IPS DF 4.7 (cell line): Measurements from ENCODE around the gene PEX5L.

ENCODE experiments used
- DNase-seq: peaks from one replicate; pipeline ENCODE4 v3.0.0-alpha.2; 2013; ENCODE audit warnings: low spot score; ENCODE audit errors: extremely low read depth

The PEX5L gene

DNA sequence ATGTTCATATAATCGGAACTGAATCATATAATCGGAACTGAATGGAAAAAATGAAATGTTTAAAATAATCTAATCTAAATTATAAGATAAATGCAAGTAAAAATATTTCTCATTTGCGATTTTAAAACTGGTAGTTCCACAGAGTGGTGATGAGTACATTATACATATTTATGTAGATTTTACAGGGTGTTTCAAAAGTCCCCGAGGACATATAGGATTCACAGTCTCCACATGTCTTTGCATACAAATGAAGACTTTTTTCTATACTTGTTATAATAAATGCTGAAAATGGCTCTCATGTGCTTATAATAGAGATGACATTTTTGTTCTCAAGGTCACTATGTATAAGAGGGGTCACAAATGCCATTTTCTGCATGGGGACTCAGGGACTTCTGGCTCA lies 139.5 kb downstream of the PEX5L start:
- DNase-seq, result no peak

- no peak for DNase-seq
Observed at GRCh38 chr3:179896507-179896906, 140.2 kb downstream of the PEX5L start.

GRCh38 chr3:179895330-179895729 lies 141.4 kb downstream of the PEX5L start:
- no peak for DNase-seq

DNA sequence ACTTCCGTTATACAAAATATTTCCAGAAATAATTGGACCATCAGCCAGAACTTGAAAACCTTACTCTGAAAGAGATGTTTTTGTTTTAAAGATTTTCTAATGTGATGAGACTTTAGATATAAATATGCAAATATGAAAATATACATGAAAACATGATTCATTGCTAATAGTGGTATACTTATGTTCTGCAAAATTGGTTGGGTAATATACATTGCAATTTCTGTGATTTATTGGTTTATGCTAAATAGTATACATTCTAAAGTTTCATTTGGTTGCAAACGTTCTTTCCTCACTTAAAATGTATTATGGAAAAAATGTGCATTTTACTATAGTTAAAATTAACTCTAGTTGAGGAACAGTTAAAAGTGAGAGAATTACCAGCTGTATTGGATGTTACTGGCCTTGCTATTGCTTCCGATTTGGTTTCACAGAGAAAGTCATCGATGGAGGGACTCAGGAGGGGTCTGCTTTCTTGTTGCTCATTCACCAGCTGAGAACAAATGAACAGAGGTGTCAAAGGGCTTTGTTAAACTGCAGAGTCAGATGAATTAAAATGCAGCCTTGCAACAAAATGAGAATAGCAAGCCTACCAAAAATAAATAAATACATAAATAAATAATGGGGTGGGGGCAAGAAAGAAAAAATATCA lies 149.3 kb downstream of the PEX5L start:
- DNase-seq, result no peak

GRCh38 chr3:179885950-179886349 lies 150.8 kb downstream of the PEX5L start:
- DNase-seq, result no peak

DNA sequence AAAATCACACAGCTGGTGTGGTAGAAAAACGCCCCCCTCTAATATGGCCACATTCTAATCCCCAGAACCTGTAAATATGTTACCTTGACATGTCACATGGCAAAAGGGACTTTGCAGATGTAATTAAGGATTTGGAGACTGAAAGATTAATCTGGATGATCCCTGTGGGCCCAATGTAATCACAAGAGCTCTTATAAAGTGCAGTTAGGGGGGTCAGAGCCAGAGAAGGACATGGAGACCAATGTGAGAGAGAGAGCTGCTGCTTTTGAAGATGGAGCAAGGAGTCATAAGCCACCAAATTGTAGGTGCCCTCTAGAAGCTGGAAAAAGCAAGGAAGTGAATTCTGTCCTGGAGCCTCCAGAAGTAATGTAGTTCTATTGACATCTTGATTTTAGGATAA lies 152.6 kb downstream of the PEX5L start:
- DNase-seq, result no peak

GRCh38 chr3:179882292-179882691 lies 154.4 kb downstream of the PEX5L start:
- no peak for DNase-seq

DNA sequence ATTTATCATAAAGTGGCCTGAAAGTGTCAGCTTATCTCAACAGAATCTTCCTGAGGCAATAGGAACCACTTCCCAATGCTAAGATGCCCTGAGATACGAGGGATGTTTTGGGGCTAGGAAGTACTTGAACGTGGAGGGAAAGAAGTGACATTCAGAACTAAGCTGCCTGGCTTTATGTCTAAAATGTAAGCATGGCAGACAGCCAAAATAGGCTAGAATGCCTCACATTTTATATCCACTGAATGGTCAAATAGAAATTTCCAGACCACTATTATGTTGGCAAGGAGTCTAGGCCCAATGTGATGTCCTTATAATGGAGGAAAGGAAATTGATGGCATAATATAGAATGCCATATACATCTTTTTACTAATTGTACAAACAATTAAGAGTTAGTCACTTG lies 154.9 kb downstream of the PEX5L start:
- no peak for DNase-seq

- no peak for DNase-seq
Observed at GRCh38 chr3:179880868-179881267, 155.9 kb downstream of the PEX5L start.

GRCh38 chr3:179876440-179876839 lies 160.3 kb downstream of the PEX5L start:
- no peak for DNase-seq

DNA sequence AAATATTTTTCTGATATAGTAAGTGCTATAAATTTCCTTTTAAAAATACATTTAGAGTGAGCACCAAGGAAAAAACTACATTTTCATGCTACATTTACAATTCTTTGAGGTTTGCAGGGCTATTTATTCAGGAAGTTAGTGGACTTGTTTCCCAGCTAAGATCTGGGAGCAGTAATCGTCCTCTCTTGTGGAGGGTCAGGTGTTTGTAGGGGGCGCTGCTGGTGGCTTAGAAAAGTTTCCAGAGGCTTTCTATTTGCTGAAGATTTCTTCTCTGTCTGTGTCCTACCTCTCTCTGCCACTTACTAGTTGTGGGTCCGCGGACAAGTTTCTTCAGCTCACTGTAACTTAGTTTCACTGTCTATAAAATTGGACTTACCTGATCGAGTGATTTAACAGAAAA lies 163.9 kb downstream of the PEX5L start:
- DNase-seq, result no peak

- DNase-seq, result no peak
Observed at GRCh38 chr3:179871782-179872181, 165.0 kb downstream of the PEX5L start.

- no peak for DNase-seq
Observed at GRCh38 chr3:179868715-179869114, 168.0 kb downstream of the PEX5L start.

- no peak for DNase-seq
Observed at GRCh38 chr3:179867961-179868360, 168.8 kb downstream of the PEX5L start.

- DNase-seq, result no peak
Observed at GRCh38 chr3:179865861-179866505, 170.8 kb downstream of the PEX5L start.

DNA sequence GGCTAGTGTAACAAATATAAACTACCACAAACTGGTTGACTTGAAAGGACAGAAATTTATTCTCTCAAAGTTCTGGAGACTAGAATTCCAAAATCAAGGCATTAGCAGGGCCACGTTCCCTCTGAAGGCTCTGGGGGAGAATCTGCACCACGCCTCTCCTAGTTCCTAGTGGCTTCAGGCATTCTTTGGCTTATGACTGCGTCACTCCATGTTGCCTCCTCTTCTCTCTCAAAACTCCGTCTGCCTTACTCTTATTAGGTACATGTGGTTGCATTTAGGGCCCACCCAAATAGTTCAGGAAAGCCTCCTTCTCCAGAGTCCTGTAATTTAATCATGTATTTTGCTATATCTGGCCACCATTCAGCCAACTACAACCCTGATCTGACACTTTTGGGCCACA lies 174.8 kb downstream of the PEX5L start:
- no peak for DNase-seq

- DNase-seq, result no peak
Observed at GRCh38 chr3:179861292-179861691, 175.4 kb downstream of the PEX5L start.

DNA sequence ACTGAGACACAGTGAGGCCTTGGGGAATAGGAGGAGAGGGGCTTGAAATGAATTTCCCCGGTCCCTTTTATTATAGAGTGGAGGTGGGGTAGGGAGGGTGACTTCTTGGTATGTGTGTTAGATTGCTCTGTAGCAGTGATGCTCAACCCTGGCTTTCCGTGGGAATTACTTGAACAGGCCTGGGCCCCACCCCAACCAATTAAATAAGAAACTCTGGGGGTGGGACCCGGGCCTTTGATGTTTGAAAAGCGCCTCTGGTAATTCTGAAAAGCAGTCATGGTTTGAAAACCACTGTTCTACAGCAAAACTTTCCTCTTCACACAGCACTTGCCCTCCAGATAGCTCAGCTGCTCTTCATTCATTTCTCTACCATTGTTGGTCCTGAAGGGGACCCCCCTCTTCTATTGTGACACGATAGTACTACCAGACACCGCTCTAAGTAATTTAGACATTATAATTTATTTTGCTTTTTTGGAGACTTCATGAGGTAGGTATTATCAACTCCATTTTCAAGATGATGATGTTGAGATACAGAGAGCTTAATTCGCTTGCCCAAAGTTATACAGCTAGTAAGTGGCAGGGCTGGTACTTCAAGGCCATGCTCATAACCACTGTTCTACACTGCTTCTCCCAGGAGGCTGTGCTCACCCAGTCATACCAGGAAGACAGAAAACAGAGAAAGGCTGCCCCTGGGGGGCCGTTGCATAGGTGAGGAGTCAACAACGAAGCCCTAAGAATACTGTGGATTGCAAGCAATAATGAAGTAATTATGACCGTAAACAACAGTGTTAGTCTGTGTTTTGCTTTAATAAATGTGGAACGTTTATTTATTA lies 176.2 kb downstream of the PEX5L start:
- no peak for DNase-seq

DNA sequence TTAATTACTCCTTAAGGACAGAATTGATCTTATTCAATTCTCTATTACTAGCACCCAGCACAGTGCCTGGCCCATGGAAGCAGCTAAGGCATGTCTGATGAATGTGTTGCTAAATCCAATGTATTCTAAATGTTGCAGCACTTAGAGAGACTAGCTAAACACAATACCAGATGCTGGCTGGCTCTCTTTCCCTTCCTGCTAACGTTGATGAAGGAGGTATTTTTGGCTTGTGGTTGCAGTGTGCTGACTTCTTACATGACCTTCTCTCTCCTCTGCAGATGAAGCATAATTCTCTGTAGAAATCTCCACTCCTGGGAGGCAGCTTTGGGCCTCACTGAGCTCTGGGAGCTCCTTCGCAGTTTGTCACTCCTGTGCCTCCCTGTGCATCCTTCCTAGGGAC lies 183.6 kb downstream of the PEX5L start:
- DNase-seq, result no peak

DNA sequence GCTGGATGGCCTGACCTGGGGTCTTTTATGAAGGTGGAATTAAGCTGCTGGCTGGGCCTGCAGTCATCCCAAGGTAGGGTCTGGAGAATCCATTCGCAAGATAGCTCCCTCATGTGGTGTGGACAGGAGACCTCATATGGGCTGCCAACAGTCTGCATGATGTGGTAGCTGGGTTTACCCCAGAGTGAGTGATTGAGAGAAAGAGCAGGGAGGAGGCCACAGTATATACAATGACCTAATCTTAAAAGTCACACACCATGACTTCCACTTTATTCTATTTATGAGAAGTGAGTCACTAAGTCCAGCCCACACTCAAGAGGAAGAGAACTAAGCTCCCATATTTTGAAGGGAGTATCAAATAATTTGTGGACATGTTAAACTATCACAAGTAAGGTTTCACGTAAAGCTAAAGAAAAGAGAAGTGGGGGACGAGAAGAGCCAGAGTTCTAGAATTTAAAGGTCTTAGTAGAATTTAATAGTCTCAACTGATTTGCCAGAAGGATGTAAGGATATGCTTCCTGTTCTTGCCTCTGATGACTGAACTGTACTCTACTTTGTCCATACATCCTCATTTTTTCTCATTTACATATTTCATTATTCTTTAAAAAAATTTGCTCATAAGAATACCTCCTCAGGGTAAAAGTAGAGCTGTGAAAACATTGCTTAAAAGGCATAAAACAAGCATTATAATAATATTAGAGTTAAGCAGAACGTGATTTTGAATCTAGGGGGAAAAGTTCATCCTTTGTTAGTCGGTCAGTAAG lies 184.4 kb downstream of the PEX5L start:
- no peak for DNase-seq

- no peak for DNase-seq
Observed at GRCh38 chr3:179848711-179849110, 188.0 kb downstream of the PEX5L start.

DNA sequence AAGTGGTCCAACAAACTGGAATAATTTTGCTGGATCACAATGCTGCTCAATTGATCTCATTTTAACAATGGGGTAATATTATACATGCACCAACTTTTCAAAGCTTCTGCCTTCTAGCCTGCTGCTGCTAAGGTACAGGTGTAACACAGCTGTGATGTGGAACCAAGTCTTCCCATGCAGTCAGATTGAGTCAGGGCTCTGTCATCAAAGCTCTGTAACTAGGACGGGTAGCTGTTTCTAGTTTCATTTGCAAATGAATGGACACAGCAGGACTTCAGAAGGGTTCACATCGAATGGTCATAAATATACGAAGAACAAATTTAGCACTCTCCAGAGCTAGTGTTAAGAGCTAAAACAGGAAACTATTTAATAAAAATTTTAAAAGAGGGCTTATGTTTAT lies 194.7 kb downstream of the PEX5L start:
- DNase-seq, result no peak
